HG03196 (cell line): ENCODE data around the gene UPF3A.

Source experiments
- ATAC-seq: cut with Tn5 transposase; IDR thresholded peaks from one replicate; pipeline ENCODE4 v1.9.1; 2021; ENCODE audit not compliant: unreplicated experiment

Gene UPF3A

GRCh38 chr13:114303700-114304327 lies 22.4 kb downstream of the UPF3A start:
- ATAC-seq: no peak

- ATAC-seq: no peak
Measured at GRCh38 chr13:114304346-114305034, 23.1 kb downstream of the UPF3A start.

GRCh38 chr13:114309086-114309485 lies 27.7 kb downstream of the UPF3A start:
- no peak for ATAC-seq

- ATAC-seq: no peak
Measured at GRCh38 chr13:114309806-114310410, 28.5 kb downstream of the UPF3A start.

GRCh38 chr13:114310956-114311355 lies 29.6 kb downstream of the UPF3A start:
- ATAC-seq: no peak

GRCh38 chr13:114311387-114311786 lies 30.0 kb downstream of the UPF3A start:
- no peak for ATAC-seq

- ATAC-seq: no peak
Measured at GRCh38 chr13:114311908-114312307, 30.5 kb downstream of the UPF3A start.

GRCh38 chr13:114313061-114313860 lies 31.9 kb downstream of the UPF3A start:
- ATAC-seq: no peak

GRCh38 chr13:114314074-114314912 lies 32.9 kb downstream of the UPF3A start, which contains the start of gene CHAMP1:
TSS of gene CHAMP1 (plus strand) at chr13:114314503. CDS start at chr13:114323843, 9,340 bp downstream.
- ATAC-seq: peak; percentile 79

GRCh38 chr13:114315074-114315785 lies 33.8 kb downstream of the UPF3A start:
- ATAC-seq: no peak

- no peak for ATAC-seq
Measured at GRCh38 chr13:114318624-114319023, 37.2 kb downstream of the UPF3A start.

GRCh38 chr13:114319441-114319913 lies 38.1 kb downstream of the UPF3A start:
- ATAC-seq: no peak

GRCh38 chr13:114320065-114320464 lies 38.7 kb downstream of the UPF3A start:
- ATAC-seq: no peak

- no peak for ATAC-seq
Measured at GRCh38 chr13:114321256-114321655, 39.9 kb downstream of the UPF3A start.

GRCh38 chr13:114323349-114323748 lies 41.9 kb downstream of the UPF3A start:
- ATAC-seq: no peak

GRCh38 chr13:114324334-114324733 lies 42.9 kb downstream of the UPF3A start:
- no peak for ATAC-seq

GRCh38 chr13:114325729-114326128 lies 44.3 kb downstream of the UPF3A start:
- ATAC-seq: no peak

GRCh38 chr13:114328034-114328433 lies 46.6 kb downstream of the UPF3A start:
- ATAC-seq: no peak

- no peak for ATAC-seq
Measured at GRCh38 chr13:114328595-114328994, 47.2 kb downstream of the UPF3A start.

GRCh38 chr13:114330086-114330485 lies 48.7 kb downstream of the UPF3A start:
- no peak for ATAC-seq
